ENCODE data around the gene PIK3R6.

PIK3R6 gene

DNA sequence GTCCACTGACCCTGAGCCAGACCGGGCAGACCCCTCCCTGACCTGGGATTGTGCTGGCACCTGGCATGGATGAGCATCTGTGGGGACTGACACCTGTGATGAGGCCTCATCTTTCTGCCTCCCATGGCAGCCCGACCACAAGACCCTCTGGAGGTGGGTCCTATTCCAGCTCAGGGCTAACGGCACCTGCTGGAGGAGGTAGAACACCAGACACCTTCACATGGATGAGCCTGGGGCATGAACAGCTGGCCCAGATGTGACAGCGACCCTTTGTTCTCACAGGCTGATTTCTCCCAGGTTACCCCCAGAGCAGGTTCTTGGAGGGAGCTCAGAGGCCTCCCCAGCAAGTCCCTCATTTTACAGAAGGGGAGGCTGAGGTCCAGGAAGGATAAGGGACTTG, 46.4 kb upstream of the PIK3R6 start:
- Histone ChIP-seq H3K9me2 (ENCODE audit: low read depth, low read length) (no peaks in the 10 kb centered on the region), H3K4me2 (ENCODE audit: low read length) (no peak overlapping the region), H3K27me3 (ENCODE audit: insufficient read depth, low read length) (no peaks in the 10 kb centered on the region; the same call in 1 of the 2 replicates), H3K36me3 (ENCODE audit: insufficient read depth, low read length) (no peaks in the 10 kb centered on the region), H2AFZ (ENCODE audit: low read length) (no peak overlapping the region), H3K79me2 (ENCODE audit: insufficient read depth, low read length) (no peaks in the 10 kb centered on the region), H3K27ac (ENCODE audit: low read depth, low read length, poor library complexity, severe bottlenecking) (no peak overlapping the region), H4K20me1 (ENCODE audit: insufficient read depth, low read length) (no peaks in the 10 kb centered on the region), H3K4me3 (ENCODE audit: low read depth, low read length, poor library complexity, severe bottlenecking) (no peak overlapping the region), H3K9ac (ENCODE audit: low read length) (no peak overlapping the region), H3K4me1 (ENCODE audit: insufficient read depth, low read length, severe bottlenecking) (no peaks in the 10 kb centered on the region), H3F3A (ENCODE audit: insufficient read depth, low read length) (no peaks in the 10 kb centered on the region), H3K9me3 (ENCODE audit: low read length) (no peaks in the 10 kb centered on the region)
- TF ChIP-seq, protein P1, sequence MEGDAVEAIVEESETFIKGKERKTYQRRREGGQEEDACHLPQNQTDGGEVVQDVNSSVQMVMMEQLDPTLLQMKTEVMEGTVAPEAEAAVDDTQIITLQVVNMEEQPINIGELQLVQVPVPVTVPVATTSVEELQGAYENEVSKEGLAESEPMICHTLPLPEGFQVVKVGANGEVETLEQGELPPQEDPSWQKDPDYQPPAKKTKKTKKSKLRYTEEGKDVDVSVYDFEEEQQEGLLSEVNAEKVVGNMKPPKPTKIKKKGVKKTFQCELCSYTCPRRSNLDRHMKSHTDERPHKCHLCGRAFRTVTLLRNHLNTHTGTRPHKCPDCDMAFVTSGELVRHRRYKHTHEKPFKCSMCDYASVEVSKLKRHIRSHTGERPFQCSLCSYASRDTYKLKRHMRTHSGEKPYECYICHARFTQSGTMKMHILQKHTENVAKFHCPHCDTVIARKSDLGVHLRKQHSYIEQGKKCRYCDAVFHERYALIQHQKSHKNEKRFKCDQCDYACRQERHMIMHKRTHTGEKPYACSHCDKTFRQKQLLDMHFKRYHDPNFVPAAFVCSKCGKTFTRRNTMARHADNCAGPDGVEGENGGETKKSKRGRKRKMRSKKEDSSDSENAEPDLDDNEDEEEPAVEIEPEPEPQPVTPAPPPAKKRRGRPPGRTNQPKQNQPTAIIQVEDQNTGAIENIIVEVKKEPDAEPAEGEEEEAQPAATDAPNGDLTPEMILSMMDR (IDR thresholded peaks at IDR 0.05; ENCODE audit: low read length): no peak
- no peak for TF ChIP-seq EZH2 (IDR thresholded peaks at IDR 0.05; ENCODE audit: borderline replicate concordance, low read length)

DNA sequence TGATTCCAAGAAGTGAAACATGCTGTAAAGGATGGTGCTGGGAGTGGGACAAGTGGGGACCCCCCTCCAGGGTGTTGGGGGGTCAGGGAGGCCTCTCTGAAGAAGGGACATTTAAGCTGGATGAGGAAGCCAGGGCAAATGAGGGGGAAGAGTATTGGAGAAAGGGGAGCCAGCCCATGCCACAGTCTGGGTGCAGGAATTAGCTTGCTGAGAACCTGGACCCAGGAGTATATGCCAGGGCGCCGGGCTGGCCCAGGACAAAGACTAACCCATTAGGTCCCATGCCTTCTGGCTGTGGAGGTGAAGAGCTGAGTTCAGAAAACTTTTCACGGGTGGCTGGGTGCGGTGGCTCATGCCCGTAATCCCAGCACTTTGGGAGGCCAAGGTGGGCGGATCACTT, 45.6 kb upstream of the PIK3R6 start:
- TF ChIP-seq, protein P1 (IDR thresholded peaks at IDR 0.05; ENCODE audit: low read length): no peak
- no peak for TF ChIP-seq EZH2 (IDR thresholded peaks at IDR 0.05; ENCODE audit: borderline replicate concordance, low read length)
- Histone ChIP-seq H3K4me1 (ENCODE audit: insufficient read depth, low read length, severe bottlenecking) (no peaks in the 10 kb centered on the region), H3K27me3 (ENCODE audit: insufficient read depth, low read length) (no peaks in the 10 kb centered on the region; the same call in 1 of the 2 replicates), H2AFZ (ENCODE audit: low read length) (no peak overlapping the region), H3K79me2 (ENCODE audit: insufficient read depth, low read length) (no peaks in the 10 kb centered on the region), H3K9ac (ENCODE audit: low read length) (no peak overlapping the region), H3F3A (ENCODE audit: insufficient read depth, low read length) (no peaks in the 10 kb centered on the region), H3K9me3 (ENCODE audit: low read length) (no peaks in the 10 kb centered on the region), H3K27ac (ENCODE audit: low read depth, low read length, poor library complexity, severe bottlenecking) (no peak overlapping the region), H3K4me2 (ENCODE audit: low read length) (no peak overlapping the region), H3K4me3 (ENCODE audit: low read depth, low read length, poor library complexity, severe bottlenecking) (no peak overlapping the region), H3K9me2 (ENCODE audit: low read depth, low read length) (no peaks in the 10 kb centered on the region), H4K20me1 (ENCODE audit: insufficient read depth, low read length) (no peaks in the 10 kb centered on the region), H3K36me3 (ENCODE audit: insufficient read depth, low read length) (no peaks in the 10 kb centered on the region)

DNA sequence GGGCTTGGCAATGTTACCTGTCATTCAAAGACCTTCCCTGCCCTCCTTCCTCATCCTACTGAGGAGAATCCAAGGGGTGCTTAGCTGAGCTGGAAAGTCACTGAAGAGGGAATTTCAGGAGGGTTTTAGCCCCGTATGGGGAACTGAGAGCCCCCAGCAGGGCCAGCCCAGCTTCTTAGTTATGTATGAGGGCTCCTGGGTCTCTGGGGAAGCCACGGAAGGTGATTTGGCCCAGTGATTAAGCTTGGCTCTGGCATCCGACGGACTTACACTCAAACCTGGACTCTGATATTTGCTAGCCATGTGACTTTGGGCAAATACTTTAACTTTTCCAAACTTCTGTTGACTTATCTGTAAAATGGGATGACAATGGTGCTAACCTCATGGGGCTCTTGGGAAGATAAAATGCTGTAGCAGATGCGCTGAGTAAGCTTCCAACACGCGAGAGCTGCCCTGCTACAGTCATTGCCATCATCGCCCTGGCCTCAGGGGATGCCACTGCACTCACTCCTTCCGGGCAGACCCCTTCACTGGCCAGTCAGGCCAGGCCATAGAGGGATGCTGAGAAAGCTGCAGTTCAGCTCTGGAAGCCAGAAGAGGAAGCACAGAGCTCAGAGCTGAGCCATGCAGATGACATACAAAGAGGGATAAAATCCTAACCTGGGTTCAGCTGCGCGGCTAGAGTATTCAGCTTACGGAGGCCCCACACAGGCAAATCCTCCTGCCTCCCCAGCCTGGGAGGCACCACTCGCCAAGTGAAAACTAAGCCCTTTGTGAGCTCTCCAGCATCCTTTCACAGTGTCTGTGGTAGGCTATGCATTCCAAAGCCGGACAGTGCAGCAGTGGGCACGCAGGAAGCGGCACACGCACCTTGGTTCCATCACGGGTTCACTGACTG, 44.9 kb upstream of the PIK3R6 start:
- Histone ChIP-seq H3K4me2 (ENCODE audit: low read length) (no peak overlapping the region), H3K79me2 (ENCODE audit: insufficient read depth, low read length) (no peaks in the 10 kb centered on the region), H3K4me1 (ENCODE audit: insufficient read depth, low read length, severe bottlenecking) (no peaks in the 10 kb centered on the region), H3K4me3 (ENCODE audit: low read depth, low read length, poor library complexity, severe bottlenecking) (no peak overlapping the region), H2AFZ (ENCODE audit: low read length) (no peak overlapping the region), H3K27ac (ENCODE audit: low read depth, low read length, poor library complexity, severe bottlenecking) (no peak overlapping the region), H3K9me3 (ENCODE audit: low read length) (no peaks in the 10 kb centered on the region), H3K27me3 (ENCODE audit: insufficient read depth, low read length) (no peaks in the 10 kb centered on the region; the same call in 1 of the 2 replicates), H3K9me2 (ENCODE audit: low read depth, low read length) (no peaks in the 10 kb centered on the region), H3K9ac (ENCODE audit: low read length) (no peak overlapping the region), H4K20me1 (ENCODE audit: insufficient read depth, low read length) (no peaks in the 10 kb centered on the region), H3K36me3 (ENCODE audit: insufficient read depth, low read length) (no peaks in the 10 kb centered on the region), H3F3A (ENCODE audit: insufficient read depth, low read length) (no peaks in the 10 kb centered on the region)
- no peak for TF ChIP-seq EZH2 (IDR thresholded peaks at IDR 0.05; ENCODE audit: borderline replicate concordance, low read length)
- TF ChIP-seq, protein P1 (IDR thresholded peaks at IDR 0.05; ENCODE audit: low read length): no peak

Data from OCI-LY1 (cell line).